Measurements from ENCODE around the gene ALAS2. TPM values are rescaled to one million over a fixed set of nuclear protein-coding genes. Genes with fewer than 3 reads are reported as not detected.

Gene ALAS2, protein sequence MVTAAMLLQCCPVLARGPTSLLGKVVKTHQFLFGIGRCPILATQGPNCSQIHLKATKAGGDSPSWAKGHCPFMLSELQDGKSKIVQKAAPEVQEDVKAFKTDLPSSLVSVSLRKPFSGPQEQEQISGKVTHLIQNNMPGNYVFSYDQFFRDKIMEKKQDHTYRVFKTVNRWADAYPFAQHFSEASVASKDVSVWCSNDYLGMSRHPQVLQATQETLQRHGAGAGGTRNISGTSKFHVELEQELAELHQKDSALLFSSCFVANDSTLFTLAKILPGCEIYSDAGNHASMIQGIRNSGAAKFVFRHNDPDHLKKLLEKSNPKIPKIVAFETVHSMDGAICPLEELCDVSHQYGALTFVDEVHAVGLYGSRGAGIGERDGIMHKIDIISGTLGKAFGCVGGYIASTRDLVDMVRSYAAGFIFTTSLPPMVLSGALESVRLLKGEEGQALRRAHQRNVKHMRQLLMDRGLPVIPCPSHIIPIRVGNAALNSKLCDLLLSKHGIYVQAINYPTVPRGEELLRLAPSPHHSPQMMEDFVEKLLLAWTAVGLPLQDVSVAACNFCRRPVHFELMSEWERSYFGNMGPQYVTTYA
- total RNA-seq (not detected in 2 replicates), polyA plus RNA-seq (not detected in 2 replicates), polyA minus RNA-seq (ENCODE audit: low replicate concordance) (not detected in 2 replicates)
- polyA plus RNA-seq (2012), result not detected in 2 replicates

- no peaks in the 10 kb centered on the region for H3K79me2 ChIP-seq (ENCODE audit: control insufficient read depth, insufficient read depth, low read length)
- no peak within 1 kb of the TSS for H3K4me2 ChIP-seq (ENCODE audit: extremely low read depth, insufficient read depth, low read length)
- no peaks in the 10 kb centered on the region for H4K20me1 ChIP-seq (ENCODE audit: control insufficient read depth, extremely low read depth, insufficient read depth, low read length)
- no peaks in the 10 kb centered on the region for H3K9me3 ChIP-seq (ENCODE audit: control insufficient read depth, insufficient read depth, low read depth, low read length)
- H3K27me3 ChIP-seq (ENCODE audit: control insufficient read depth, insufficient read depth, low read length), result no peaks in the 10 kb centered on the region
- TF ChIP-seq, protein P1, sequence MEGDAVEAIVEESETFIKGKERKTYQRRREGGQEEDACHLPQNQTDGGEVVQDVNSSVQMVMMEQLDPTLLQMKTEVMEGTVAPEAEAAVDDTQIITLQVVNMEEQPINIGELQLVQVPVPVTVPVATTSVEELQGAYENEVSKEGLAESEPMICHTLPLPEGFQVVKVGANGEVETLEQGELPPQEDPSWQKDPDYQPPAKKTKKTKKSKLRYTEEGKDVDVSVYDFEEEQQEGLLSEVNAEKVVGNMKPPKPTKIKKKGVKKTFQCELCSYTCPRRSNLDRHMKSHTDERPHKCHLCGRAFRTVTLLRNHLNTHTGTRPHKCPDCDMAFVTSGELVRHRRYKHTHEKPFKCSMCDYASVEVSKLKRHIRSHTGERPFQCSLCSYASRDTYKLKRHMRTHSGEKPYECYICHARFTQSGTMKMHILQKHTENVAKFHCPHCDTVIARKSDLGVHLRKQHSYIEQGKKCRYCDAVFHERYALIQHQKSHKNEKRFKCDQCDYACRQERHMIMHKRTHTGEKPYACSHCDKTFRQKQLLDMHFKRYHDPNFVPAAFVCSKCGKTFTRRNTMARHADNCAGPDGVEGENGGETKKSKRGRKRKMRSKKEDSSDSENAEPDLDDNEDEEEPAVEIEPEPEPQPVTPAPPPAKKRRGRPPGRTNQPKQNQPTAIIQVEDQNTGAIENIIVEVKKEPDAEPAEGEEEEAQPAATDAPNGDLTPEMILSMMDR (conservative IDR thresholded peaks at IDR 0.05 in 1 of 2, IDR thresholded peaks at IDR 0.05 in 1 of 2; ENCODE audit: low read depth in 1 of 2, low read length in 2 of 2), result no peak
- TF ChIP-seq EZH2 (IDR thresholded peaks at IDR 0.05; ENCODE audit: low read length, missing control alignments), result no peak
- DNase-seq (ENCODE audit: low read depth in 2 of 2), result no peak
- no peaks in the 10 kb centered on the region for H3K4me1 ChIP-seq (ENCODE audit: control insufficient read depth, extremely low read depth, insufficient read depth, low read length)
- no peak within 1 kb of the TSS for H2AFZ ChIP-seq (ENCODE audit: low read length)
- no peak within 1 kb of the TSS for H3K27ac ChIP-seq (ENCODE audit: insufficient read depth, low read length)
- no peaks in the 10 kb centered on the region for H3K36me3 ChIP-seq (ENCODE audit: control insufficient read depth, insufficient read depth, low read length)
- no peak within 1 kb of the TSS for H3K9ac ChIP-seq (ENCODE audit: insufficient read depth, low read length)
- no peak within 1 kb of the TSS for H3K4me3 ChIP-seq (replicated peaks in 1 of 4; ENCODE audit: control extremely low read depth in 1 of 4, insufficient read depth in 1 of 4, low read depth in 3 of 4, low read length in 4 of 4)
Measured at GRCh38 chrX:55030271-55031205, at the start of gene ALAS2. Gene ALAS2, minus strand, starts transcription at chrX:55030977. Its CDS starts 4,977 bp downstream, at chrX:55026000.

GRCh38 chrX:55074851-55075467 is 44.2 kb upstream of the ALAS2 start, which contains the start of gene PAGE2B:
Gene PAGE2B, plus strand, starts transcription at chrX:55075030. Its CDS starts 1,012 bp downstream, at chrX:55076042.
- H3K27me3 ChIP-seq (ENCODE audit: control insufficient read depth, insufficient read depth, low read length), result no peaks in the 10 kb centered on the region
- H4K20me1 ChIP-seq (ENCODE audit: control insufficient read depth, extremely low read depth, insufficient read depth, low read length), result no peaks in the 10 kb centered on the region
- H2AFZ ChIP-seq (ENCODE audit: low read length), result no peak within 1 kb of the TSS
- no peak within 1 kb of the TSS for H3K4me2 ChIP-seq (ENCODE audit: extremely low read depth, insufficient read depth, low read length)
- no peak within 1 kb of the TSS for H3K27ac ChIP-seq (ENCODE audit: insufficient read depth, low read length)
- H3K9me3 ChIP-seq (ENCODE audit: control insufficient read depth, insufficient read depth, low read depth, low read length), result no peaks in the 10 kb centered on the region
- no peaks in the 10 kb centered on the region for H3K79me2 ChIP-seq (ENCODE audit: control insufficient read depth, insufficient read depth, low read length)
- no peaks in the 10 kb centered on the region for H3K4me1 ChIP-seq (ENCODE audit: control insufficient read depth, extremely low read depth, insufficient read depth, low read length)
- no peak for DNase-seq (ENCODE audit: low read depth in 2 of 2)
- H3K9ac ChIP-seq (ENCODE audit: insufficient read depth, low read length), result no peak within 1 kb of the TSS
- TF ChIP-seq, protein P1 (conservative IDR thresholded peaks at IDR 0.05 in 1 of 2, IDR thresholded peaks at IDR 0.05 in 1 of 2; ENCODE audit: low read depth in 1 of 2, low read length in 2 of 2), result no peak
- no peak for TF ChIP-seq EZH2 (IDR thresholded peaks at IDR 0.05; ENCODE audit: low read length, missing control alignments)
- H3K4me3 ChIP-seq (replicated peaks in 1 of 4; ENCODE audit: control extremely low read depth in 1 of 4, insufficient read depth in 1 of 4, low read depth in 3 of 4, low read length in 4 of 4), result no peak within 1 kb of the TSS
- no peaks in the 10 kb centered on the region for H3K36me3 ChIP-seq (ENCODE audit: control insufficient read depth, insufficient read depth, low read length)

Data from fibroblast of lung (primary cell).